Bronchial smooth muscle cell (primary cell): ENCODE data around the gene ENTR1. TPM values are rescaled to one million over a fixed set of nuclear protein-coding genes. Genes with fewer than 3 reads are reported as not detected.

Source experiments
- total RNA-seq: library from RNA; depleted of rRNA; stranded (reverse); fragments of >200 nt; gene quantifications from 2 replicates; pipeline ENCODE4 v1.2.1, GENCODE V29; 2014

Gene ENTR1, protein sequence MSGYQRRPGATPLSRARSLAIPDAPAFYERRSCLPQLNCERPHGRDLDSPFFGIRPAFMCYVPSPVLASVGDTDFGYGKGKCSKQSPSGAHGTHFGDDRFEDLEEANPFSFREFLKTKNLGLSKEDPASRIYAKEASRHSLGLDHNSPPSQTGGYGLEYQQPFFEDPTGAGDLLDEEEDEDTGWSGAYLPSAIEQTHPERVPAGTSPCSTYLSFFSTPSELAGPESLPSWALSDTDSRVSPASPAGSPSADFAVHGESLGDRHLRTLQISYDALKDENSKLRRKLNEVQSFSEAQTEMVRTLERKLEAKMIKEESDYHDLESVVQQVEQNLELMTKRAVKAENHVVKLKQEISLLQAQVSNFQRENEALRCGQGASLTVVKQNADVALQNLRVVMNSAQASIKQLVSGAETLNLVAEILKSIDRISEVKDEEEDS
- total RNA-seq, result 19.5 and 22.6 TPM in 2 replicates

GRCh38 chr9:136410500-136411287 lies at the start of gene ENTR1, which contains the start of gene PMPCA:
ENTR1 (minus strand) TSS chr9:136410614; CDS start chr9:136410397, 217 bp downstream.
PMPCA (plus strand) TSS chr9:136410658; CDS start chr9:136410669, 11 bp downstream.

DNA sequence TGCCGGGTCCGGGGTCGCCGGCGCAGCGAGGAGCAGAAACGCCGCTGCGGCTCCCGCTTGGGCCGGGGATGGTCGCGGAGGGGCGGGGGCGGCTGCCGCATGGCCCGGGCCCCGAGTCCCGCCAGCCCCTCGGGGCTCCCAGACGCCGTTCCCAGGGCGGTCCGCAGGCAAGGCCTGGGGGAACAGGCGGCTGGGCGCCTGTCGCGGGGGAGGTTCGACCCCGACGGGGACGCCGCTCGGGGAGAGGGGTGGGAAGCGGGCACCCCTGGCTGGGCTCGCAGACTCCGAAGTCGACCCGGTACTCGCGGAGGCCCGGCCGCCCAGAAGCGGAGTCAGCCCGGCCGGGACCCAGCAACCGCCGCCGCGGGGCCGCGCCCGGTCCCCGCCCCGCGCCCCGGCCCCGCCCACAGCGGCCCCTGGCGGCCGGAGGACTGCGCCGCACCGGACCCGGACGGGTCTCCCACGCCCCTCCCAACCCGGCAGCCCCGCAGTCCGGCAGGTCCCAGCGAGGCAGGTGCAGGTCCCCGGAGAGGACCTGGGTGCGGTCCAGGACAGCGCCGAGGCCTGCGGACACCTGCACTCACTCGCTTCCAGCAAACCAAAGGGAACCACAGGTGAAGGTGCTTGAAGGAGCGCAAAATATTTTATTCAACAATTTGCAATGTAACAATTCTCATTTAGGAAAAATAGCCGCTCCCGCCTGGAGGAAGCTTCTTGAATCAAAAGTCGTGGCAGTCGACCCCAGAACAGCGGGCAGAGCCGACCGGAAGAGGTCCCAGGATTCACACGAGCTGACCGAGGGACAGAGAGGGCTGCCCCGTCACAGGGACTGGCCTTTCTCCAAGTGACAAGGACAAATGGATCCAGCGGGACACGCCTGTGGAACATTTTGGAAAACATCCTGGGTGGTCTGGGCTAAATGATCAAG lies 29.3 kb upstream of the ENTR1 start, which contains the start of gene INPP5E:
INPP5E (minus strand) TSS at position 365 of the 928 bp plus-strand sequence. CDS start 426 bp downstream, outside the sequence.

DNA sequence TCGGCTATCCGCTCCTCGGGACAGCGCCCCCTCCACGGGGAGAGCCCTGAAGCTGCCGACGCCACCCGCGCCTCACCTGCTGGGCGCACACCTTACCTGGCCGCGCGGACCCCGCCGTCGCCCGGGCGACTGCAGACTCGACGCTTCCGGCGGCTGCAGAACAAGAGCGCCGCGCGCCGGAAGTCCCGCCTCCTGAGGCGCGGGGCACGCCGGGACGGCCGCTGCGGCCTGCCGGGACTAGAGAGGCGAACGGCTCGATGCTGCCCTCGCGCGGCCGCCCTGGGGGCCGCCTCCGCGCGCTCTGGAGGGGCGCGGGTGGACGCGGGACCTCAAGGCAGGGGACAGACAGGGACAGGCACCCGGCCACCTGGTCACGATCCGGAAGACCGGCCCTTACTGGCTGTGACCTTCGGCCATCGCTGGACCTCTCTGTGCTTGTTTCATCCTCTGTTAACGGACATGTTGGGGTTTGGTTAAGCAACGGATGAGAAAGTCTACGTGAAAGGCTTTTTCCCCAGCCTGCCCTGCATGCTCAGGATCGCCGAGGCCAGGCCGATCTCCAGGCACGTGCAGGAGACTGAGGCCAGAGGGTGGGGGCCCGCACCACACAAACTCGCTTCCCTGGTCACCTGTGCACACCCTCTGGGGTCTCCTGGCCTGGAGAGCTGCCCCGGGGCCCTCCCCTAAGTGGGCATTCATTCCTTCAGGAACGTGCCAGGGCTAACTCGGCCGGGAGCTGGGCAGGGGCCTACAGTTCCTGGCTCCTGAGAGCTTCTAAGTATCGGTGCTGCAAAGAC lies 10.2 kb downstream of the ENTR1 start, which contains the start of gene SNAPC4:
SNAPC4 (minus strand) TSS at position 133 of the 797 bp plus-strand sequence. CDS start 1,742 bp downstream, outside the sequence.

DNA sequence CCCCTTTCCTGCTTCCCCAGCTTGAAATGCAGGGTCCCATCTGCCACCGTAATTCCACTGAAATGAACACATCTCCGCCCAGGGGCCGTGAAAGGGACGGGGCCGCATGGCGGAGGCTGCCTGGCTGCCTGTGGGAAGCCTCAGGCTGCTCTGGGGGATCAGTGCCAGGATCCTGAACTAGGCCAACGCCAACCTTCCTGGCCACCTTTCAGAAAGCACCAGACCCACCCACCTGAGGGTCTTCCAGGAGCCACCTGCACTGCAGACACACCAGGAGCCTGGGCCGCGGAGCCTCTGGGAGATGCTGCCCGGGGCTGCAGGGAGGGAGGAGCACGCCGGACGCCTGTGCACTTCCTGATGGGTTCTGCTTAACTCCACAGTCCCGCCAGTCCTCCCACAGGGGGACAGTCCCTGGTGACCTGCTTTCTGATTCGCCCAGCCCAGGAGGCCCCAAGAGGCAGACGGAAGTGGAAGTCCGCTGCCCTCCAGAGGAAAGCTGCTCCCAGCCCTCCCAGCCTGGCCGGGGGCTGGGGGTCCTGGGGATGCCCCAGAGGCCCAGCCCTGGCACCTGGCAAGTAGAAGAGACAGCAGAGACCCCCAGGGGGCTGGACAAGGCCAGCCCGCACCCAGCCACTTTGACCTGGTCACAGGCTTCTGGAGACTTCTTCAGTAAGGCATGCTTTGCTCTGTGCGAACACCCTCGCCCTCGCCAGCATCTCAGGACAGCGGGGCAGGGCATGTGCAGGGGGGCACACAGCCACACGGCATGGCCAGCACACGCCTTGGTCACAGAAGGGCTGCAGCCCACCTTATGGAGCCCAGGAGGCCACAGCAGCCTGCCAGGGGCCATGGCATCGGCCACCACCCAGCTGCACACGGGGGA lies 36.9 kb downstream of the ENTR1 start, which contains the start of gene CARD9:
CARD9 (minus strand) TSS at position 370 of the 883 bp plus-strand sequence. CDS start 1,591 bp downstream, outside the sequence.

DNA sequence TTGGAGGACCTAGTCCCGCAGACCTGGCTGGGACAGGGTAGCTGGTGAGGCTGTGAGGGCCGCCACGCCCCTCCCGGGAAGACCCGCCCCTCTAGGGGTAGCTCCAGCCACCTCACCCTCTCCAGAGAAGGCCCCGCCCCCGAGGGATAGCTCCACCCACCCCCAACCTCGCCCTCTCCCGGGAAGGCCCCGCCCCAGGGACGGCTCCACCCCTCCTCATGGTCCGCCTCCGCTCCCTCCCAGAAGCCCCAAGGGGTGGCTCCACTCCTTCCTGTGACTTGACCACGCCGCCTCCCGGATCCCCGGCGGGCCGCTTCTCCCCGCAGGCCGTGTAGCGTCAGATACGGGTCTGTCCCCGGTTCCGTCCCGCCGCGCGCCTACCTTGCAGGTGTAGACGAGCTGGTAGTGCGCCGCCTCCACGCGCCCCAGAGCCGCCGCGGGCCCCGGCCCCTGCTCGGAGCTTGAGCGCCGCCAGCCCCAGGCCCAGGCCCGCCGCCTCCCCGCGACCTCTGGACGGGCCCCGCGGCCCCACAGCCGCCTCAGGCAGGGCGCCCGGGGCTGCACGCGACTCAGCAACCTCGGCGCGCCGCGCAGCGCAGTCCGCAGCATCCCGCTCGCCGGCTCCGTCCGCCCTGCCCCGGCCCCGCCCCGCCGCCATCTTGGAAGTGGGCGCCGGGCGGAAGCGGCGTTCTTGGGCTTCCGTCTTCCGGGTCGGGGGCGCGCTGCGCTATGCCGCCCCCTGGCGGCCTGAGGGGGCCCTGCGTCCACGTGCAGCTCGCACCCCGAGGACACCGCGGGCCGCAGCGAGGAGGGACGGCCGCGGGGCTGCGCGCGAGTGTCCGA lies 47.1 kb downstream of the ENTR1 start, which contains the start of gene DNLZ:
DNLZ (minus strand) TSS at position 639 of the 843 bp plus-strand sequence; CDS start at position 609, 30 bp downstream.

Other genes with a start within 250 kb of the ENTR1 start
- not detected in 2 replicates for gene LHX3, start 205.5 kb downstream of the ENTR1 start, total RNA-seq
- gene QSOX2, start 164.8 kb downstream of the ENTR1 start, total RNA-seq, result 4.3 and 4.4 TPM in 2 replicates
- under 0.01 TPM in 2 replicates for gene CCDC187, start 106.5 kb downstream of the ENTR1 start, total RNA-seq
- gene GPSM1, start 83.1 kb downstream of the ENTR1 start, total RNA-seq, result 70.9 and 79.5 TPM in 2 replicates
- 14.5 and 15.6 TPM in 2 replicates for gene DNLZ, start 46.9 kb downstream of the ENTR1 start, total RNA-seq
- 0.77 and 0.79 TPM in 2 replicates for gene CARD9, start 36.9 kb downstream of the ENTR1 start, total RNA-seq
- gene SNAPC4, start 10.4 kb downstream of the ENTR1 start, total RNA-seq, result 3.6 and 4.6 TPM in 2 replicates
- 30.7 and 36.9 TPM in 2 replicates for gene PMPCA, start within 50 bp of the ENTR1 start, total RNA-seq
- gene INPP5E, start 29.2 kb upstream of the ENTR1 start, total RNA-seq, result 4.5 and 4.6 TPM in 2 replicates
- 10.4 and 12.3 TPM in 2 replicates for gene SEC16A, start 72.4 kb upstream of the ENTR1 start, total RNA-seq
- 11.8 and 17.3 TPM in 2 replicates for gene NOTCH1, start 135.4 kb upstream of the ENTR1 start, total RNA-seq